Calu3 (cell line): Measurements from ENCODE around the gene SORBS1. TPM values are rescaled to one million over a fixed set of nuclear protein-coding genes. Genes with fewer than 3 reads are reported as not detected.

ENCODE experiments used
- BruUV-seq: library from RNA; stranded (reverse); fragments of 400-500 nt; replicated peaks from 2 replicates; lab custom pipeline; 2021; lab: Mats Ljungman, UMichigan
- CTCF ChIA-PET: fragments of 300-600 bp; sonication (Branson Sonifier 250); formaldehyde crosslinking; loops from one replicate; lab custom pipeline; 2022; ENCODE audit warnings: antibody characterized with exemption; lab: Charles Lee
- DNase-seq: peaks from one replicate; pipeline ENCODE4 v3.0.0; 2022
- H3K27ac Mint-ChIP-seq: one replicate; pipeline ENCODE4 v1.8.0; 2022; ENCODE audit warnings: mixed read lengths; ENCODE audit not compliant: unreplicated experiment
- H3K27me3 Mint-ChIP-seq: one replicate; pipeline ENCODE4 v1.8.0; 2022; ENCODE audit warnings: mixed read lengths; ENCODE audit not compliant: unreplicated experiment
- H3K36me3 Mint-ChIP-seq: one replicate; pipeline ENCODE4 v1.8.0; 2022; ENCODE audit warnings: mild to moderate bottlenecking, moderate library complexity, mixed read lengths; ENCODE audit not compliant: insufficient read depth, unreplicated experiment
- H3K4me1 Mint-ChIP-seq: one replicate; pipeline ENCODE4 v1.8.0; 2022; ENCODE audit warnings: mild to moderate bottlenecking, low read depth, mixed read lengths; ENCODE audit not compliant: unreplicated experiment
- H3K4me3 Mint-ChIP-seq: one replicate; pipeline ENCODE4 v1.8.0; 2022; ENCODE audit warnings: mild to moderate bottlenecking, low read depth, moderate library complexity, mixed read lengths; ENCODE audit not compliant: unreplicated experiment
- H3K9me3 Mint-ChIP-seq: one replicate; pipeline ENCODE4 v1.8.0; 2022; ENCODE audit warnings: low read depth, mixed read lengths; ENCODE audit not compliant: unreplicated experiment
- CTCF ChIP-seq: fragments of 200-600 bp; IDR thresholded peaks from one replicate; pipeline ENCODE4 v1.8.0; 2022; ENCODE audit warnings: antibody characterized with exemption; ENCODE audit not compliant: unreplicated experiment
- intact Hi-C: fragments of 100-400 bp; cut with micrococcal nuclease; formaldehyde crosslinking; loops from one replicate; pipeline ENCODE4 v1.10.0; 2022; ENCODE audit not compliant: unreplicated experiment
- total RNA-seq: library from RNA; stranded (reverse); gene quantifications from 2 replicates; pipeline ENCODE4 v1.2.3, GENCODE V29; 2022

Gene SORBS1
- total RNA-seq, 1 experiment from 2014 or later, result 2.8 TPM

- Mint-ChIP-seq H3K27me3 (no peaks in the 10 kb centered on the region), H3K4me1 (no peaks in the 10 kb centered on the region), H3K9me3 (no peaks in the 10 kb centered on the region), H3K27ac (no peak overlapping the region), H3K4me3 (peak overlapping the region; percentile 55), H3K36me3 (peaks cover 21% of the 10 kb centered on the region)
- intact Hi-C loops, result no loop called here
- CTCF ChIA-PET, result interaction anchor here (0.5 to 0.6 kb wide), 3 partner anchors 52 to 213 kb away, joined by 3 read pairs; no protein-coding TSS in a partner anchor
- no TSS peak for BruUV-seq
- DNase-seq, result peak; percentile 20
- no peak for TF ChIP-seq CTCF
Measured at GRCh38 chr10:95295031-95295755, 266.0 kb downstream of the SORBS1 start.

- no peak for DNase-seq
- intact Hi-C loops, result no loop called here
- H3K4me3 Mint-ChIP-seq, result no peak overlapping the region
- H3K4me1 Mint-ChIP-seq, result peaks cover 9% of the 10 kb centered on the region
- H3K36me3 Mint-ChIP-seq, result peaks cover 32% of the 10 kb centered on the region
- H3K27ac Mint-ChIP-seq, result no peak overlapping the region
- CTCF ChIA-PET, result no interaction called here
- TF ChIP-seq CTCF, result no peak
- no peaks in the 10 kb centered on the region for H3K9me3 Mint-ChIP-seq
- no peaks in the 10 kb centered on the region for H3K27me3 Mint-ChIP-seq
- no TSS peak for BruUV-seq
Measured at GRCh38 chr10:95293631-95294030, 267.5 kb downstream of the SORBS1 start.

- no peaks in the 10 kb centered on the region for H3K9me3 Mint-ChIP-seq
- no peak for DNase-seq
- intact Hi-C loops, result no loop called here
- H3K4me3 Mint-ChIP-seq, result peak overlapping the region; percentile 74
- H3K27ac Mint-ChIP-seq, result peak overlapping the region; percentile 44
- TSS peak; percentile 86 for BruUV-seq
- CTCF ChIA-PET, result interaction anchor here (1.2 kb wide), 1 partner anchor 27 kb away, joined by 8 read pairs; no protein-coding TSS in a partner anchor
- peaks cover 32% of the 10 kb centered on the region for H3K36me3 Mint-ChIP-seq
- H3K4me1 Mint-ChIP-seq, result peaks cover 26% of the 10 kb centered on the region
- TF ChIP-seq CTCF, result no peak
- H3K27me3 Mint-ChIP-seq, result no peaks in the 10 kb centered on the region
Measured at GRCh38 chr10:95291365-95292039, 269.7 kb downstream of the SORBS1 start.

- no peak for TF ChIP-seq CTCF
- Mint-ChIP-seq H3K27ac (peak within 1 kb of the TSS; percentile 85), H3K27me3 (no peaks in the 10 kb centered on the region), H3K4me1 (peaks cover 26% of the 10 kb centered on the region), H3K9me3 (no peaks in the 10 kb centered on the region), H3K4me3 (peak within 1 kb of the TSS; percentile 74), H3K36me3 (peaks cover 31% of the 10 kb centered on the region)
- DNase-seq, result peak; percentile 79
- no TSS peak for BruUV-seq
- CTCF ChIA-PET, result interaction anchor here (1.2 kb wide), 1 partner anchor 26 kb away, joined by 8 read pairs; no protein-coding TSS in a partner anchor
- intact Hi-C loops, result no loop called here
Measured at GRCh38 chr10:95290461-95291364, 270.5 kb downstream of the SORBS1 start, which contains the start of gene PDLIM1. TSS of gene PDLIM1 (minus strand) at chr10:95291003. CDS start at chr10:95290915, 88 bp downstream.
